ENCODE measurements around the gene MED6.
A peak's percentile ranks its signal among the peaks of the same experiment; 100 is the strongest.

The MED6 gene

DNA sequence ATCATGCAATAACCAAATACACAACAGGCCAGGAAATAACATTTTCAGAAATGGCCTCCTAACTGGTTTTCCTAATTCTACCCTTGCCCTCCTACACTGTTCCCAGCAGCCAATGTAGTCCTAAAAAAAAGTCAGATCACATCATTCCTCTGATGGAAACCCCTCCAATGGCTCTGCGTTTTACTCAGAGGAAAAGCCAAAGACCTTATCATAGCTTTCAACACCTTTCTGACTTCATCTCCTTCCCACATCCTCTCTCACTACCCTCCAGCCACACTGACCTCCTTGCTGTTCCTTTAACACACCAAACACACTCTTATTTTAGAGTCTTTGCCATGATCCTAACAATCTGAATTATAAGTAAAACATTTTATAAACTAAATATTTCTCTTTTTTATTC, 1.1 kb downstream of the MED6 start:
- Histone ChIP-seq H3K18ac (ENCODE audit: low read length) (no peak overlapping the region), H3K4me2 (ENCODE audit: low read length) (peak overlapping the region; percentile 39)
- WGBS (ENCODE audit: extremely low coverage, insufficient coverage, insufficient read length): no CpG with 5 or more reads among the region's 1 CpG

GRCh38 chr14:70597731-70598130, 2.7 kb downstream of the MED6 start:
- no peak overlapping the region for H3K4me3 ChIP-seq (ENCODE audit: low read depth, low read length)
- no peak overlapping the region for H2BK5ac ChIP-seq (ENCODE audit: low read depth, low read length, poor library complexity)
- WGBS (ENCODE audit: extremely low coverage, insufficient coverage, insufficient read length): no CpG with 5 or more reads among the region's 3 CpGs
- H3K14ac ChIP-seq (ENCODE audit: low read length): no peak overlapping the region
- no peaks in the 10 kb centered on the region for H3K9me3 ChIP-seq (ENCODE audit: insufficient read depth, low read depth, low read length)
- H4K91ac ChIP-seq (ENCODE audit: low read depth, low read length): no peak overlapping the region
- H3K79me1 ChIP-seq (ENCODE audit: low read length): peaks cover 4% of the 10 kb centered on the region
- H3K27ac ChIP-seq (ENCODE audit: low read depth, low read length): no peak overlapping the region
- H3K4ac ChIP-seq (ENCODE audit: low read depth, low read length): peak overlapping the region; percentile 86
- H4K12ac ChIP-seq (ENCODE audit: low read depth, low read length): no peak overlapping the region
- H2AK5ac ChIP-seq (ENCODE audit: low read length): no peak overlapping the region
- no peak overlapping the region for H2AFZ ChIP-seq (ENCODE audit: insufficient read depth, low read length, poor library complexity)
- peaks cover 0 to 6% of the 10 kb centered on the region in 2 experiments for H3K4me1 ChIP-seq (ENCODE audit: control insufficient read depth in 1 of 2, insufficient read depth in 2 of 2, low read length in 2 of 2)
- H3K36me3 ChIP-seq (ENCODE audit: control insufficient read depth in 1 of 2, insufficient read depth in 2 of 2, low read length in 2 of 2): peaks cover 15 to 25% of the 10 kb centered on the region in 2 experiments
- no peak overlapping the region for H3K9ac ChIP-seq (ENCODE audit: low read length)
- H2BK120ac ChIP-seq (ENCODE audit: insufficient read depth, low read length, poor library complexity): no peak overlapping the region
- H2BK12ac ChIP-seq (ENCODE audit: low read length): no peak overlapping the region
- no peak overlapping the region for H3K4me2 ChIP-seq (ENCODE audit: low read length)
- no peak overlapping the region for H3K18ac ChIP-seq (ENCODE audit: low read length)
- H3K27me3 ChIP-seq (ENCODE audit: insufficient read depth, low read length): no peaks in the 10 kb centered on the region
- H4K8ac ChIP-seq (ENCODE audit: low read depth, low read length): no peak overlapping the region
- no peak for DNase-seq
- peaks cover 10% of the 10 kb centered on the region for H3K79me2 ChIP-seq (ENCODE audit: control insufficient read depth, insufficient read depth, low read length, poor library complexity)
- no peak overlapping the region for H3K23ac ChIP-seq (ENCODE audit: low read length)

More for the DNA sequence above, 1.1 kb downstream of the MED6 start:
- H3K14ac ChIP-seq (ENCODE audit: low read length): no peak overlapping the region
- peaks cover 10% of the 10 kb centered on the region for H3K79me2 ChIP-seq (ENCODE audit: control insufficient read depth, insufficient read depth, low read length, poor library complexity)
- no peak for DNase-seq
- H3K27me3 ChIP-seq (ENCODE audit: insufficient read depth, low read length): no peaks in the 10 kb centered on the region
- H3K23ac ChIP-seq (ENCODE audit: low read length): no peak overlapping the region
- no peak overlapping the region for H3K9ac ChIP-seq (ENCODE audit: low read length)
- H3K36me3 ChIP-seq (ENCODE audit: control insufficient read depth in 1 of 2, insufficient read depth in 2 of 2, low read length in 2 of 2): peaks cover 15 to 18% of the 10 kb centered on the region in 2 experiments
- peak overlapping the region; percentile 54 for H4K8ac ChIP-seq (ENCODE audit: low read depth, low read length)
- no peak overlapping the region for H3K4me3 ChIP-seq (ENCODE audit: low read depth, low read length)
- H2BK120ac ChIP-seq (ENCODE audit: insufficient read depth, low read length, poor library complexity): no peak overlapping the region
- peaks cover 4% of the 10 kb centered on the region for H3K79me1 ChIP-seq (ENCODE audit: low read length)
- peak overlapping the region; percentile 100 for H3K4ac ChIP-seq (ENCODE audit: low read depth, low read length)
- no peak overlapping the region for H2BK12ac ChIP-seq (ENCODE audit: low read length)
- peaks cover 0 to 6% of the 10 kb centered on the region in 2 experiments for H3K4me1 ChIP-seq (ENCODE audit: control insufficient read depth in 1 of 2, insufficient read depth in 2 of 2, low read length in 2 of 2)
- H2AFZ ChIP-seq (ENCODE audit: insufficient read depth, low read length, poor library complexity): no peak overlapping the region
- no peak overlapping the region for H4K91ac ChIP-seq (ENCODE audit: low read depth, low read length)
- H2BK5ac ChIP-seq (ENCODE audit: low read depth, low read length, poor library complexity): no peak overlapping the region
- no peak overlapping the region for H3K27ac ChIP-seq (ENCODE audit: low read depth, low read length)
- H4K12ac ChIP-seq (ENCODE audit: low read depth, low read length): no peak overlapping the region
- H2AK5ac ChIP-seq (ENCODE audit: low read length): no peak overlapping the region
- no peaks in the 10 kb centered on the region for H3K9me3 ChIP-seq (ENCODE audit: insufficient read depth, low read depth, low read length)

GRCh38 chr14:70595443-70596185, 4.8 kb downstream of the MED6 start:
- no peak overlapping the region for H2AK5ac ChIP-seq (ENCODE audit: low read length)
- no peak overlapping the region for H4K12ac ChIP-seq (ENCODE audit: low read depth, low read length)
- peaks cover 10% of the 10 kb centered on the region for H3K79me2 ChIP-seq (ENCODE audit: control insufficient read depth, insufficient read depth, low read length, poor library complexity)
- no peaks in the 10 kb centered on the region for H3K9me3 ChIP-seq (ENCODE audit: insufficient read depth, low read depth, low read length)
- no peak overlapping the region for H2BK120ac ChIP-seq (ENCODE audit: insufficient read depth, low read length, poor library complexity)
- WGBS (ENCODE audit: extremely low coverage, insufficient coverage, insufficient read length): no CpG with 5 or more reads among the region's 9 CpGs
- no peak overlapping the region for H3K4ac ChIP-seq (ENCODE audit: low read depth, low read length)
- H3K27ac ChIP-seq (ENCODE audit: low read depth, low read length): no peak overlapping the region
- no peak overlapping the region for H4K91ac ChIP-seq (ENCODE audit: low read depth, low read length)
- H3K79me1 ChIP-seq (ENCODE audit: low read length): peaks cover 2% of the 10 kb centered on the region
- no peak for DNase-seq
- no peak overlapping the region for H3K4me3 ChIP-seq (ENCODE audit: low read depth, low read length)
- no peaks in the 10 kb centered on the region for H3K27me3 ChIP-seq (ENCODE audit: insufficient read depth, low read length)
- no peak overlapping the region for H2AFZ ChIP-seq (ENCODE audit: insufficient read depth, low read length, poor library complexity)
- no peak overlapping the region for H3K9ac ChIP-seq (ENCODE audit: low read length)
- no peak overlapping the region for H2BK12ac ChIP-seq (ENCODE audit: low read length)
- no peak overlapping the region for H4K8ac ChIP-seq (ENCODE audit: low read depth, low read length)
- H3K18ac ChIP-seq (ENCODE audit: low read length): no peak overlapping the region
- no peak overlapping the region for H3K23ac ChIP-seq (ENCODE audit: low read length)
- no peak overlapping the region for H3K14ac ChIP-seq (ENCODE audit: low read length)
- H3K36me3 ChIP-seq (ENCODE audit: control insufficient read depth in 1 of 2, insufficient read depth in 2 of 2, low read length in 2 of 2): peaks cover 15 to 33% of the 10 kb centered on the region in 2 experiments
- no peak overlapping the region for H3K4me2 ChIP-seq (ENCODE audit: low read length)
- H3K4me1 ChIP-seq (ENCODE audit: control insufficient read depth in 1 of 2, insufficient read depth in 2 of 2, low read length in 2 of 2): peaks cover 0 to 4% of the 10 kb centered on the region in 2 experiments
- H2BK5ac ChIP-seq (ENCODE audit: low read depth, low read length, poor library complexity): no peak overlapping the region

GRCh38 chr14:70594461-70594860, 6.0 kb downstream of the MED6 start:
- Histone ChIP-seq H3K27ac (ENCODE audit: low read depth, low read length) (no peak overlapping the region), H3K79me1 (ENCODE audit: low read length) (no peaks in the 10 kb centered on the region), H3K4me2 (ENCODE audit: low read length) (no peak overlapping the region), H4K8ac (ENCODE audit: low read depth, low read length) (no peak overlapping the region), H3K4me3 (ENCODE audit: low read depth, low read length) (no peak overlapping the region), H3K4me1 (ENCODE audit: control insufficient read depth in 1 of 2, insufficient read depth in 2 of 2, low read length in 2 of 2) (peaks cover 0 to 3% of the 10 kb centered on the region in 2 experiments), H3K9ac (ENCODE audit: low read length) (no peak overlapping the region), H3K4ac (ENCODE audit: low read depth, low read length) (no peak overlapping the region), H2BK12ac (ENCODE audit: low read length) (no peak overlapping the region), H2AFZ (ENCODE audit: insufficient read depth, low read length, poor library complexity) (no peak overlapping the region), H2BK120ac (ENCODE audit: insufficient read depth, low read length, poor library complexity) (no peak overlapping the region), H4K12ac (ENCODE audit: low read depth, low read length) (no peak overlapping the region), H3K79me2 (ENCODE audit: control insufficient read depth, insufficient read depth, low read length, poor library complexity) (peaks cover 5% of the 10 kb centered on the region), H2BK5ac (ENCODE audit: low read depth, low read length, poor library complexity) (no peak overlapping the region), H3K27me3 (ENCODE audit: insufficient read depth, low read length) (no peaks in the 10 kb centered on the region), H4K91ac (ENCODE audit: low read depth, low read length) (no peak overlapping the region), H3K36me3 (ENCODE audit: control insufficient read depth in 1 of 2, insufficient read depth in 2 of 2, low read length in 2 of 2) (peaks cover 15 to 37% of the 10 kb centered on the region in 2 experiments), H3K9me3 (ENCODE audit: insufficient read depth, low read depth, low read length) (no peaks in the 10 kb centered on the region), H2AK5ac (ENCODE audit: low read length) (no peak overlapping the region), H3K14ac (ENCODE audit: low read length) (no peak overlapping the region), H3K23ac (ENCODE audit: low read length) (no peak overlapping the region), H3K18ac (ENCODE audit: low read length) (peak overlapping the region; percentile 8)
- DNase-seq: no peak
- WGBS (ENCODE audit: extremely low coverage, insufficient coverage, insufficient read length): no CpG with 5 or more reads among the region's 9 CpGs

All from trophoblast cell (in vitro differentiated cells and primary cell).